Tibial artery (tissue), 4 donors: ENCODE results near the gene CCDC40.
A peak's percentile ranks its signal among the peaks of the same experiment; 100 is the strongest.

Source experiments
- DNase-seq, 2 donors: peaks; one replicate each; pipeline ENCODE4 v3.0.0-alpha.2; 2019
- H3K27ac ChIP-seq, 2 donors: fragments of 200-600 bp; sonication (generic) in 1 of 2; 1 replicate in 1 of 2; 2 replicates in 1 of 2; pipeline ENCODE4 v1.5.1; 2018 to 2019; ENCODE audit warnings: mild to moderate bottlenecking in 1 of 2
- H3K27me3 ChIP-seq, 2 donors: fragments of 200-600 bp; sonication (generic) in 1 of 2; one replicate each; pipeline versions ENCODE4 v1.5.1 to v1.6.0; 2016 to 2019
- H3K36me3 ChIP-seq, 3 donors: fragments of 200-600 bp; sonication (generic) in 2 of 3; one replicate each; pipeline ENCODE4 v1.5.1; 2016 to 2019; ENCODE audit warnings: mild to moderate bottlenecking in 2 of 3
- H3K4me1 ChIP-seq, 4 donors: fragments of 200-600 bp; sonication (generic) in 2 of 4; 1 replicate in 3 of 4; 2 replicates in 1 of 4; pipeline ENCODE4 v1.5.1; 2016 to 2019
- H3K4me3 ChIP-seq, 2 donors: fragments of 200-600 bp; sonication (generic) in 1 of 2; 1 replicate in 1 of 2; 2 replicates in 1 of 2; pipeline ENCODE4 v1.5.1; 2018 to 2019; ENCODE audit warnings: mild to moderate bottlenecking in 2 of 2
- H3K9me3 ChIP-seq, 3 donors: fragments of 200-600 bp; sonication (generic) in 1 of 3; one replicate each; pipeline ENCODE4 v1.5.1; 2016 to 2019
- intact Hi-C: fragments of 100-400 bp; cut with DNase I; formaldehyde crosslinking; loops from one replicate; pipeline ENCODE4 v1.15.0; 2023; ENCODE audit warnings: low total_unique reads
- TF ChIP-seq, protein P1 (sequence below), 2 experiments: fragments of 200-600 bp in 1 of 2; fragments of 450-650 bp in 1 of 2; IDR thresholded peaks; one replicate each; pipeline ENCODE4 v1.5.1; 2017 to 2019; ENCODE audit warnings: antibody characterized with exemption in 2 of 2, mild to moderate bottlenecking in 1 of 2, moderate library complexity in 1 of 2

The CCDC40 gene

DNA sequence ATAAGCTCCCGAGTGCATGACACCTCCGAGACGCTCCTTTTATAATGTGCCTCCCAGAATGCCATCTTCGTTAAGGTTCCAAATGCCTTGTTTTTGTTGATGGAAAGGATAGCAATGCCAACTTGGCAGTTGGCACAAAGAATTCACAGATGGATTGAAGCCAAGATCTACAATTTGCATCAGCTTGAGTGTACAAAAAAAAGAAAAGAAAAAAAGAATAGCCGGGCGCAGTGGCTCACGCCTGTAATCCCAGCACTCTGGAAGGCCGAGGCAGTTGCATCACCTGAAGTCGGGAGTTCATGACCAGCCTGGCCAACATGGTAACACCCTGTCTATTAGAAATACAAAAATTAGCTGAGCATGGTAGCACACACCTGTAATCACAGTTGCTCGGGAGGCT lies 8.4 kb upstream of the CCDC40 start:
- Histone ChIP-seq H3K27ac (peak overlapping the region; percentile 56 to 72), H3K4me1 (peaks cover 0 to 72% (median 42%) of the 10 kb centered on the region in 4 donors), H3K9me3 (no peaks in the 10 kb centered on the region), H3K4me3 (no peak overlapping the region), H3K27me3 (no peaks in the 10 kb centered on the region), H3K36me3 (no peaks in the 10 kb centered on the region)
- TF ChIP-seq, protein P1, sequence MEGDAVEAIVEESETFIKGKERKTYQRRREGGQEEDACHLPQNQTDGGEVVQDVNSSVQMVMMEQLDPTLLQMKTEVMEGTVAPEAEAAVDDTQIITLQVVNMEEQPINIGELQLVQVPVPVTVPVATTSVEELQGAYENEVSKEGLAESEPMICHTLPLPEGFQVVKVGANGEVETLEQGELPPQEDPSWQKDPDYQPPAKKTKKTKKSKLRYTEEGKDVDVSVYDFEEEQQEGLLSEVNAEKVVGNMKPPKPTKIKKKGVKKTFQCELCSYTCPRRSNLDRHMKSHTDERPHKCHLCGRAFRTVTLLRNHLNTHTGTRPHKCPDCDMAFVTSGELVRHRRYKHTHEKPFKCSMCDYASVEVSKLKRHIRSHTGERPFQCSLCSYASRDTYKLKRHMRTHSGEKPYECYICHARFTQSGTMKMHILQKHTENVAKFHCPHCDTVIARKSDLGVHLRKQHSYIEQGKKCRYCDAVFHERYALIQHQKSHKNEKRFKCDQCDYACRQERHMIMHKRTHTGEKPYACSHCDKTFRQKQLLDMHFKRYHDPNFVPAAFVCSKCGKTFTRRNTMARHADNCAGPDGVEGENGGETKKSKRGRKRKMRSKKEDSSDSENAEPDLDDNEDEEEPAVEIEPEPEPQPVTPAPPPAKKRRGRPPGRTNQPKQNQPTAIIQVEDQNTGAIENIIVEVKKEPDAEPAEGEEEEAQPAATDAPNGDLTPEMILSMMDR (IDR thresholded peaks at IDR 0.05), result no peak
- DNase-seq, result no peak
- intact Hi-C loops, result no loop called here

DNA sequence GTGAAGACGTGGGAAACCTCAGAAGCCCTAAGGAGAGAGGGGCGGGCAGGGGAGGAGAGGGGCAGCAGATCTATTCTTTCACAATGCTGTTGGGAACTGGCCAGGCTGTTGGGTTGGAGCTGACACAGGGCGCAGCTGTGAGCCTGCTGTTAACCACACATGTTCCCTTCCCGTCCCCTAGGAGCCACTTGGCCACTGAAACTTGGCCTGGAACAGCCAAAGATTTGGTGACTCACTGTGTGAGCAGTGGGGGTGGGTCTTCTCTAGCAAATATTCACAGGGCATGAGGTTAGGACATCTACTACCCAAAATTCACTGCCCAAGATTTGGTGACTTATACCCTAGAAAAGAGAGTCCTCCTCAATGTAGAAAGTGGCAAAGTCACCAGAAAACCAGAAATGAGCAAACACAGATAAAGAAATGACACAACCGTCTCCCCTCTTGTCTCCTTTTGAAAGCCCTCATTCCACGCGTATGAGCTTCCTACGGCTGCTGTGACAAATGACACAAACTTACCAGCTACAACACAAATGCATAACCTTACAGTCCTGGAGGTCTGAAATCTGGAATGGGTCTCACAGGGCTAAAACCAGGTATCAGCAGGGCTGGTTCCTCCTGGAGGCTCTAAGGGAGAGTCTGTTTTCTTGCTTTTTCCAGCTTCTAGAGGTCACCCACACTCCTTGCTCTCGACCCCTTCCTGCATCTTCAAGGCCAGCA lies 7.0 kb upstream of the CCDC40 start:
- Histone ChIP-seq H3K4me3 (no peak overlapping the region), H3K27ac (peak overlapping the region; percentile 56 to 72), H3K4me1 (peaks cover 0 to 72% (median 45%) of the 10 kb centered on the region in 4 donors), H3K27me3 (no peaks in the 10 kb centered on the region), H3K36me3 (no peaks in the 10 kb centered on the region), H3K9me3 (no peaks in the 10 kb centered on the region)
- peak; percentile 95 for DNase-seq
- intact Hi-C loops, result no loop called here
- TF ChIP-seq, protein P1 (IDR thresholded peaks at IDR 0.05), result no peak

DNA sequence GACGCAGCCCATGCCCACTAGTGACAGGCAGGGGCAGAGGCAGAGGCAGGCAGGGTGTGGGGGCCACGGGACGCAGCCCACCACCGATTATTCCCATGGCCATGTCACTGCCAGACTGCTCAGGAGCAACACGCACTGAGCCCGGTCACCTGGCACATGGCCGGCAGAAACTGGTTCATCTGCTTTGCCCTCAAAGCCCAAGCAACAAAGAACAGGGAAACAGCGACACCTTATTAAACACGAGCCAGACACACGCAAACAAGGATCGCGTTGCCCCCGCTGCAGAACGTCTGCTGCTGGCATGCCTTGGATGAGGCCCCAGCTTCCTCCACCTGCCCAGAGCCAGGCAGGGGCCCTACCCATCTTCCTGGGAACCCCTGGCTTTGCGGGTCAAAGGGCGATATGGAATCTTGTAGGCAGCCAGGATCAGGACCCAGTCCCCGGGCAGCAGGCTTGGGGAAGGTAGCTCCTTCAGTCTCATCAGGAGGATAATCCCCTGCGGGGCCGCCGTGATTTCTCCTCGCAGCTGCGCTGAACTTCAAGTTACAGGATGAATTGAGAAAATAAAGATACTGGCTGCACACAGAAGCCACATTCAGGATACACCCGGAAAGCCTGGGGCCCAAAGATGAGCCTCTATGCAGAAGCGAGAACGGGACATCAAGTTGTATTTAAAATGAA lies 5.6 kb upstream of the CCDC40 start:
- no peak for DNase-seq
- intact Hi-C loops, result no loop called here
- no peak overlapping the region for H3K4me3 ChIP-seq
- TF ChIP-seq, protein P1 (IDR thresholded peaks at IDR 0.05), result no peak
- no peaks in the 10 kb centered on the region for H3K9me3 ChIP-seq
- peak overlapping the region; percentile 56 to 72 for H3K27ac ChIP-seq
- no peaks in the 10 kb centered on the region for H3K36me3 ChIP-seq
- peaks cover 0 to 69% (median 46%) of the 10 kb centered on the region in 4 donors for H3K4me1 ChIP-seq
- H3K27me3 ChIP-seq, result no peaks in the 10 kb centered on the region

DNA sequence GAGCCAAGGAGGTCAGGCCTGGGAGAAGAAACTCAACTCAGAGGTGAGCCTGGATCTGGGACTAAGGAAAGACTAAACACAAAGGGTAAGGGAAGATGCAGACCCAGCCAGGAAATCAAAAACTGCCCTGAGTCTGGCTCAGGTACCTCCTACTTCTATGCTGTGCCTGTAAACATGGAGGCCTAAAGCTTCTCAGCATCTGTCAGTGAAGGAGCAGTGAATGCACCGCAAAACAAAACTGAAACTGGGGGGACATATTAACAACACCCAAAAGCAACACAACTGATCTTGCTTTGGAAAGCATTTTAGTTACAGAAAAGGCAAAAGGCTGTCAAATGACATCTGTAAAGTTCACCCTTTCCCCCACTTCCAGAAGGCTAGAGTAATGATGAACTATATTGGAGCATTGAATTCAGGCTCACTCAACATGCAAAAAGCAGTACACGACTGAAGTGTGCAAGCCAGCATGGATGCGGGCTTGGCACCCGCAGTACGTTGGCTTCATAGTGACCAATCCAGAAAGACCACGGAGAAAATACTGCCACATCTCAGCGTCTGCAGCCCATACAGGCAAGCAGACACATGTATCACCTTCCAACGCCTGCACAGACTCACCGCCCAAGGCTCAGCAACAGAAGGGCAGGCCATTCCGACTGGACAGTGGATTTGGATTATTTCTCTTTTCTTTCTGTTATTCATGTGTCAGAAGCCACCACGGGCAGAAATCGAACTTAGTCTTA lies 4.6 kb upstream of the CCDC40 start:
- Histone ChIP-seq H3K27me3 (no peaks in the 10 kb centered on the region), H3K4me3 (no peak overlapping the region), H3K4me1 (peaks cover 0 to 67% (median 43%) of the 10 kb centered on the region in 4 donors), H3K36me3 (no peaks in the 10 kb centered on the region), H3K27ac (no peak overlapping the region), H3K9me3 (no peaks in the 10 kb centered on the region)
- TF ChIP-seq, protein P1 (IDR thresholded peaks at IDR 0.05), result no peak
- intact Hi-C loops, result no loop called here
- no peak for DNase-seq

DNA sequence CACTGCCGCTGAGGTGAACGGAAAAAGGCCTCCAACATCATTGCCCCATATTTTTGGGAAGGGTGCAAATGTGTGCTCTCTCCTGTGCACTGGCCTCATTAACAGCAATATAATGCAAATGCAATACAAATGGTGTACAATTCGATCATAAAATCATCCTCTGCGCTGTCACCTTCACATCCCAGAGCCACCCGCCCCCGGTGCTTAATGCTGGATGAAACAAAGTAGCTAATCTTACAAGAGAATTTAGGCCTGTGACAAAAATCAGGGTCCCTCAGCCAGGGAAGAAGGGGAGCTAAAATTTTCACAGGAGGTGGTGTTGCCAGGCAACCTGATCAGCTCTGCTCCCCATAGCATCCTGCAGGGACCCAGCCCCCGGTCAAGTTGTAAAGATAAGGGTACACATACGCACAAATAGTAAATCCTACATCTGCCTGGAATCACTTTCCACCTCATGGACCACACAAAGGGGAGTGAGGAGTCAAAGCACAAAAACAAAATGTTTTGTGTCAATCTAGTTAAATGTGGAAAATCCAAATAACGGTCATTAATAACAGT lies 3.7 kb upstream of the CCDC40 start:
- Histone ChIP-seq H3K4me1 (peaks cover 0 to 63% (median 42%) of the 10 kb centered on the region in 4 donors), H3K36me3 (no peaks in the 10 kb centered on the region), H3K27ac (no peak overlapping the region), H3K4me3 (no peak overlapping the region), H3K27me3 (no peaks in the 10 kb centered on the region), H3K9me3 (no peaks in the 10 kb centered on the region)
- intact Hi-C loops, result no loop called here
- TF ChIP-seq, protein P1 (IDR thresholded peaks at IDR 0.05), result no peak
- no peak for DNase-seq
